ENCODE measurements around the gene FOXP3. TPM values are rescaled to one million over a fixed set of nuclear protein-coding genes. Genes with fewer than 3 reads are reported as not detected.

FOXP3 gene
- polyA plus RNA-seq, 1 experiment: 0.09 TPM

DNA sequence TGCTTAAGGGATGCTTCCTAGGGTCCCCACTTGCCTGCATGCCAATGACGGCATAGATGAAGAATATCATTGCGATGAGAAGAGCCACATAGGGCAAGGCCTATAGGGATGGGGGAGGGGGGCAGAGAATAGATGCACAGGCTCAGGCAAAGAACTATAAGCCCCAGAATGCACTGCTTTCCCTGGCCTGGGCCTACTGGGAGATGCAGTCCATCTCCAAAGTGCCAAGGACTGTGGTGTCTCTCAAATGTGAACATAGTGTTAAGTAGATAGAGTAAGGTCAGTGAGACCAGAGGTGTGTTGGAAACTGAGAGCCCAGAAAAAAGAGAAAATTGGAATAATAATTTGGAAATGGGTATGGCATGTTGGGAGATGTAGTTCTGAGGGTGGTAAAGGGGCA is 52.3 kb downstream of the FOXP3 start:
- H3K4me3 ChIP-seq (ENCODE audit: low read depth, low read length): no peak overlapping the region
- ChIA-PET POLR2A (no interaction called here), CTCF (no interaction called here)
- no peak for DNase-seq (ENCODE audit: low read depth, low spot score)
- H3K9me3 ChIP-seq (ENCODE audit: control insufficient read depth, insufficient read depth, low read length): no peaks in the 10 kb centered on the region
- no peak overlapping the region for H3K27ac ChIP-seq (ENCODE audit: low read depth, low read length)
- H3K27me3 ChIP-seq (ENCODE audit: control insufficient read depth, insufficient read depth, low read length): peaks cover 7% of the 10 kb centered on the region
- TF ChIP-seq, protein P1, sequence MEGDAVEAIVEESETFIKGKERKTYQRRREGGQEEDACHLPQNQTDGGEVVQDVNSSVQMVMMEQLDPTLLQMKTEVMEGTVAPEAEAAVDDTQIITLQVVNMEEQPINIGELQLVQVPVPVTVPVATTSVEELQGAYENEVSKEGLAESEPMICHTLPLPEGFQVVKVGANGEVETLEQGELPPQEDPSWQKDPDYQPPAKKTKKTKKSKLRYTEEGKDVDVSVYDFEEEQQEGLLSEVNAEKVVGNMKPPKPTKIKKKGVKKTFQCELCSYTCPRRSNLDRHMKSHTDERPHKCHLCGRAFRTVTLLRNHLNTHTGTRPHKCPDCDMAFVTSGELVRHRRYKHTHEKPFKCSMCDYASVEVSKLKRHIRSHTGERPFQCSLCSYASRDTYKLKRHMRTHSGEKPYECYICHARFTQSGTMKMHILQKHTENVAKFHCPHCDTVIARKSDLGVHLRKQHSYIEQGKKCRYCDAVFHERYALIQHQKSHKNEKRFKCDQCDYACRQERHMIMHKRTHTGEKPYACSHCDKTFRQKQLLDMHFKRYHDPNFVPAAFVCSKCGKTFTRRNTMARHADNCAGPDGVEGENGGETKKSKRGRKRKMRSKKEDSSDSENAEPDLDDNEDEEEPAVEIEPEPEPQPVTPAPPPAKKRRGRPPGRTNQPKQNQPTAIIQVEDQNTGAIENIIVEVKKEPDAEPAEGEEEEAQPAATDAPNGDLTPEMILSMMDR (IDR thresholded peaks at IDR 0.05; ENCODE audit: low read depth, low read length): no peak

DNA sequence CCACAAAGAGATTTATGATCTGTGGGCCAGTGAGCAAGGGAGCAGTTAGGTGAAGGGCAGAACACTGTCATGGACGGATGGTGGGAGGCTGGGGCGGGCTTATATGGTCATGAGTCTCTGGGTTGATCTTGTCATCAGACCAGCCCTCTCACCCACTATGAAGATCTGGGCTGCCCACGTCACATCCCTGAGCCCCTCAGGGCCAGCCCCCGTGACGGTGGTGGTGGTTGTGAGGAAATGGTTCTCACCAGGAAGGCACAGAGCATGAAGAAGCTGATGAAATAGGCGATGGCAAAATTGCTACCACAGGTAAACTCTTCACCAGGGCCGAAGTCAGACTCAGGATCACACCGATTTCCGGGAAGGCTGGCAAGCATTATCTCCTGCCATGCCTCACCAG is 53.4 kb downstream of the FOXP3 start:
- Histone ChIP-seq H3K4me3 (ENCODE audit: low read depth, low read length) (no peak overlapping the region), H3K9me3 (ENCODE audit: control insufficient read depth, insufficient read depth, low read length) (no peaks in the 10 kb centered on the region), H3K27ac (ENCODE audit: low read depth, low read length) (no peak overlapping the region), H3K27me3 (ENCODE audit: control insufficient read depth, insufficient read depth, low read length) (peaks cover 7% of the 10 kb centered on the region)
- TF ChIP-seq, protein P1 (IDR thresholded peaks at IDR 0.05; ENCODE audit: low read depth, low read length): no peak
- POLR2A ChIA-PET: no interaction called here
- DNase-seq (ENCODE audit: low read depth, low spot score): no peak
- CTCF ChIA-PET: no interaction called here

DNA sequence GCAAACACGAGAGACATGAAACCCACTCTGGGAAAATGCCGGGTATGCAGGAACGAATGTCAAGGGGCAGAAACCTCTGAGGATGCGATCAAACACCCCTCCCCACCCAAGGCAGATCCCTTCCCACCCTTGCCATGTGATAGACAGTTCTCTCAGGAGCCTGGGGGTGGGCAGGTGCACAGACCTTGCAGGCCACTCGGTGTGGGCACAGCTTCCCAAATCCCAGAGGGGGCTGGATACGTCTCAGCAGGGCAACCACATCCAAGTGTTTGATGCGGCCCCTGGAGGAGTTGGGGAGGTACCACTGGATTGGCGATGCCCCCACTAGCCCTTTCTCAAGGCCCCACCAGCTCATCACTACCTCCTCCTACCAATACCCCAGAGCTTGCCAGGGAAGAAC is 54.1 kb downstream of the FOXP3 start:
- ChIA-PET POLR2A (no interaction called here), CTCF (no interaction called here)
- Histone ChIP-seq H3K27ac (ENCODE audit: low read depth, low read length) (no peak overlapping the region), H3K27me3 (ENCODE audit: control insufficient read depth, insufficient read depth, low read length) (peaks cover 7% of the 10 kb centered on the region), H3K9me3 (ENCODE audit: control insufficient read depth, insufficient read depth, low read length) (no peaks in the 10 kb centered on the region), H3K4me3 (ENCODE audit: low read depth, low read length) (no peak overlapping the region)
- no peak for DNase-seq (ENCODE audit: low read depth, low spot score)
- TF ChIP-seq, protein P1 (IDR thresholded peaks at IDR 0.05; ENCODE audit: low read depth, low read length): no peak

DNA sequence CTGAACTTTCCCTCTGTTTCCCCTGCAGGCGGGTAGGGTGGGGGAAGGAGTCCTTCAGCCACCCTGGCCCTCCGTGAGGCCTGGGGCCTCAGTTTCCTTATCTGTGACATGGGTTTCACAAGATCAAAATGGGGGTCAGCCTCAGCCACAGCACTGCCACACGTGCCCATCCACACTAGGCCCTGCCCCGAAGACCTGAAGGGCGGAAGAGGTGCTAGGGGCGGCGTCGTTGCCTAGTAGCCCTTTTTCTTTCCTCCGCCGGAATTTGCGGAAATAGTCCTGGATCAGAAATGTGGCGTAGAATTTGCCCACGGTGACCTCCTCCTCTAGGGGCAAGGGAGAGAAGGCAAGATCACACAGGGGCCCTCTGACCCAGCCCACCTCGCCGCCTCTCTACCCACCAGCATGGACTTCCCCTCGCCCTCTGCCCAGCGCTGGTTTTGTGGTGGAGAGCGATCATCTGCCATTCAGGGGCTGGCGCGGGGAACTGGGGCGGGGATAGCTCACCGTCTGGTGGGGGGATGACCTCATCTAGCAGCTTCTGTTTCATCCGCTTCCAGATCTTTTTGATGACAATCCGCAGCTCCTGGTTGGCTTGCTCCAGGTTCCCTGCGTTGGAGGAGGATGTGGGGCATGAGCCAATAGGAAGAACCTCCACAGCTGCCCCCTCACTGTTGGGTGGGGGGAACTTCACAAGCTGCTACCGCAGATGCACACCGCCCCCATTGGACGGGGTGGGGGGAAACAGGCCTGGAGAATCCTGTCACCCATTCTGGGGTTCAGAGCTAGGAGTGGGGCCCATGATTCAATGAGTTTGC is 54.9 kb downstream of the FOXP3 start:
- POLR2A ChIA-PET: no interaction called here
- CTCF ChIA-PET: no interaction called here
- DNase-seq (ENCODE audit: low read depth, low spot score): no peak

DNA sequence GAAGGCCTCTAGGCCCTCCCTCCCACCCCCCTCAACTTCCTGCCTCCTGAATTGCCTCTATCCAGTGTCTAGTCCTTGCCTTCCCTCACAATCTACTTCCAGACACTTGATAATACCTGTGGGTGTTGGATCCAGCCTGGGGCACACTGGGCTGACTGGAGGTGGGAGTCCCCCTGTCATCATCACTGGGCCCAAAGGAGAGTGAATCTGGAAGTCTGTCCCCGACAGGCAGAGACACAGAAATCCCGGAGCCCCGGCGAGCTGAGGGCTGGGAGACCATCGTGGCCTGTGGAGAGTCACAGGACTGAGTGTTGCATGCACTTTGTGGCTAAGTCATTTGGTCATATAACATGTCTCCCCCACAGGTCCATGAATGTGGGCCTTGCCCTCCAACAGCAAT is 56.1 kb downstream of the FOXP3 start:
- CTCF ChIA-PET: no interaction called here
- TF ChIP-seq, protein P1 (IDR thresholded peaks at IDR 0.05; ENCODE audit: low read depth, low read length): no peak
- DNase-seq (ENCODE audit: low read depth, low spot score): no peak
- H3K27me3 ChIP-seq (ENCODE audit: control insufficient read depth, insufficient read depth, low read length): peaks cover 7% of the 10 kb centered on the region
- POLR2A ChIA-PET: no interaction called here
- no peak overlapping the region for H3K27ac ChIP-seq (ENCODE audit: low read depth, low read length)
- H3K4me3 ChIP-seq (ENCODE audit: low read depth, low read length): no peak overlapping the region
- H3K9me3 ChIP-seq (ENCODE audit: control insufficient read depth, insufficient read depth, low read length): no peaks in the 10 kb centered on the region

More for the DNA sequence above, 54.9 kb downstream of the FOXP3 start:
- H3K4me3 ChIP-seq (ENCODE audit: low read depth, low read length): peak overlapping the region; percentile 10; the same call in 1 of the 2 replicates
- TF ChIP-seq, protein P1 (IDR thresholded peaks at IDR 0.05; ENCODE audit: low read depth, low read length): no peak
- H3K27me3 ChIP-seq (ENCODE audit: control insufficient read depth, insufficient read depth, low read length): peaks cover 7% of the 10 kb centered on the region
- H3K27ac ChIP-seq (ENCODE audit: low read depth, low read length): no peak overlapping the region
- no peaks in the 10 kb centered on the region for H3K9me3 ChIP-seq (ENCODE audit: control insufficient read depth, insufficient read depth, low read length)
